AG04449 (cell line): ENCODE measurements around the gene CEMIP.

Experiments
- CTCF ChIA-PET: fragments of 350-600 bp; formaldehyde crosslinking; extraction: SDS; loops from one replicate; lab custom pipeline; 2021; ENCODE audit warnings: antibody characterized with exemption; lab: Yijun Ruan, JAX
- POLR2A ChIA-PET: fragments of 400-600, 350-600 bp; formaldehyde crosslinking; extraction: SDS; loops from one replicate; lab custom pipeline; 2020; ENCODE audit warnings: antibody characterized with exemption, inconsistent platforms; lab: Yijun Ruan, JAX
- DNase-seq: peaks from one replicate; pipeline ENCODE4 v3.0.0-alpha.2; 2010; ENCODE audit warnings: low read depth, low spot score
- H3K4me3 ChIP-seq: 2 replicates; pipeline ENCODE4 v1.5.1; 2011; ENCODE audit warnings: low read depth, mild to moderate bottlenecking, control low read depth, low read length
- TF ChIP-seq, protein P1 (sequence below): IDR thresholded peaks from one replicate; pipeline ENCODE4 v1.5.1; 2011; ENCODE audit warnings: mild to moderate bottlenecking, moderate library complexity, low read length, control low read depth, inconsistent platforms; ENCODE audit not compliant: insufficient read depth; ENCODE audit errors: missing control alignments

Gene CEMIP

DNA sequence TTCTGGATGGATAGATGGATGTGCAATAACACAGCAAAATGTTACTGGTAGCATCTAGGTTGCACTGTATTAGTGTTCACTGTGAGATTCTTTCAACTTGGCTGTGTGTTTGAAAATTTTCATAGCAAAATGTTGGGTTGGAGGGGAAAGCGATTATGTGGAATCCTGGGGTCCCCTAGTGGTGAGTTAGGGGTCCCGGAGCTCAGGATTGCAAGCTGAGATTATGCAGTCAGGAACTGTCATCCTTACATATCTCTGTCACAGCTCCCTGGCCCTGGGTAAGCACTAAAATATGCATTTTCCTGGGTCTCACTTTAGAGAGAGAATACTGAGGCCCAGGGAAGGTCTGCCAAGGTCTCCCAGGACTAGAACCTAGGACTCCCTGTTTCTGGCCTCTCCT lies 77.2 kb downstream of the CEMIP start:
- POLR2A ChIA-PET = no interaction called here
- DNase-seq = no peak
- TF ChIP-seq, protein P1, sequence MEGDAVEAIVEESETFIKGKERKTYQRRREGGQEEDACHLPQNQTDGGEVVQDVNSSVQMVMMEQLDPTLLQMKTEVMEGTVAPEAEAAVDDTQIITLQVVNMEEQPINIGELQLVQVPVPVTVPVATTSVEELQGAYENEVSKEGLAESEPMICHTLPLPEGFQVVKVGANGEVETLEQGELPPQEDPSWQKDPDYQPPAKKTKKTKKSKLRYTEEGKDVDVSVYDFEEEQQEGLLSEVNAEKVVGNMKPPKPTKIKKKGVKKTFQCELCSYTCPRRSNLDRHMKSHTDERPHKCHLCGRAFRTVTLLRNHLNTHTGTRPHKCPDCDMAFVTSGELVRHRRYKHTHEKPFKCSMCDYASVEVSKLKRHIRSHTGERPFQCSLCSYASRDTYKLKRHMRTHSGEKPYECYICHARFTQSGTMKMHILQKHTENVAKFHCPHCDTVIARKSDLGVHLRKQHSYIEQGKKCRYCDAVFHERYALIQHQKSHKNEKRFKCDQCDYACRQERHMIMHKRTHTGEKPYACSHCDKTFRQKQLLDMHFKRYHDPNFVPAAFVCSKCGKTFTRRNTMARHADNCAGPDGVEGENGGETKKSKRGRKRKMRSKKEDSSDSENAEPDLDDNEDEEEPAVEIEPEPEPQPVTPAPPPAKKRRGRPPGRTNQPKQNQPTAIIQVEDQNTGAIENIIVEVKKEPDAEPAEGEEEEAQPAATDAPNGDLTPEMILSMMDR = peak; percentile 13
- no peak overlapping the region for H3K4me3 ChIP-seq
- CTCF ChIA-PET = no interaction called here

DNA sequence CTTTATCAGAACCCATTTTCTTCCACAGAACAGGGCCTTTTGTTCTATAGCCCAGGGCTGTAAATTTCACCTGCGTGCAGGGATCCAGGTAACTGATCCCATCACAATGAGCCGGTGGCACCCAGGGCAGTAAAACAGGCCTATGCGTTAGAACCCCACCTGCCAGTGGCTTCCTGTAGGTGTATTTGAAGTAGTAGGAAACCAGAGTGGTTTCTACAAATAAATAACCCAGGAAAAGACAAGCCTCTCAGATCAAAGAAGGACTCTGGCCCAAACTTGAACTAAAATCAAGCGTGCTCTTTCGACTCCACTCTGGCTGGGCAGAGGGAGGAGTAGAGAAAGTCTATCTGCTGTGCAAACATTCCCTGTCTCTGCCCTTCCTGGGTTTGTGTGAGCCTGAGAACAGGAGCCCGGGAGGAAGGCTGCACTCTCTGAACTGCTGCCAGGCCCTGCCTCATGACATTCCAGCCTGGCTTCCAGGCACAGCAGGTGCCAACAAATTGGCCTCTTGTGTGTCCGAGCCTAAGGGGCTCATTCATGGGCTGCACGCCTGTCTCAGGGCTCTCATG lies 77.7 kb downstream of the CEMIP start:
- TF ChIP-seq, protein P1 = no peak
- no peak for DNase-seq
- no peak overlapping the region for H3K4me3 ChIP-seq
- ChIA-PET CTCF (no interaction called here), POLR2A (no interaction called here)

DNA sequence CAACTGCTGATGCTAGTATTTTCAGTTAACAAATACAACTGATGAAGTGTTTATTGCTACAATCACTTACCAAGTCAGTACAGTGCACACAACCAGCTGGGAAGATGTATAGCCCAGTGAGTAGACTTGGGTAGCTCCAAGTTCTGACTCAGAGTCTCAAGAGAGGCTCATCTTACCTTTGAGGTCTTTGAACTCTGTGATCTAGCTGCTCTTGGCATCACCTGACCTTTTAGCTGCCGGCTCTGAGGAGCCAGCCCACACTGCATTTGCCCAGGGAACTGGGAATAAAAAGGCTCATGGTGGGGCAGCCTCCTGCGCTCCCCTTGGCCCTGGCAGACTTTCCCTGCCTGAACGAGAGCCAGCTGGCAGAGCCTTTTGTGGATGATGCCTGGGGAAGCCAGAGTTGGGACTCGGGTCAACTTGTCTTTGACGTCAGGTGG lies 82.6 kb downstream of the CEMIP start:
- H3K4me3 ChIP-seq = no peak overlapping the region
- TF ChIP-seq, protein P1 = no peak
- ChIA-PET CTCF (interaction anchor here (0.8 kb wide), 1 partner anchor 9 kb away, joined by 3 read pairs; no protein-coding TSS in a partner anchor), POLR2A (no interaction called here)
- DNase-seq = no peak

DNA sequence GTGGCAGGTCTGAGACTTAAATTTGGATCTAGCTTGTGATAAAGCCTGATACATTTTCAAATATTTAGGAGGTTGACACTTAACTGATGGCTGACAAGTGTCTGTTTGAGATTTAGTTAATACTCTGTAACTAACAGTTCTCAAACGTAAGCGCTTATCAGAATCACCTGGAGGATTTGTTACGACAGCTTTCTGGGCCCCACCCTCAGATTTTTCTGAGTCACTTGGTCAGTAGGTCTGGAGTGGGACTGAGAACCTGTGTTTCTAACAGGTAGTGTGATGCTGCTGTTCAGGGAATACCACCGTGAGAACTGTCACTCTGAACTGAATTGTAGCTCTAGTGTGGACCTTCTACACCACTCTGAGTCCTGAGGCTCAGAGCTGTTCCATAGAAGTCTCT lies 85.5 kb downstream of the CEMIP start:
- TF ChIP-seq, protein P1 = no peak
- no peak for DNase-seq
- CTCF ChIA-PET = interaction anchor here (0.8 kb wide), 1 partner anchor 10 kb away, joined by 3 read pairs; no protein-coding TSS in a partner anchor
- H3K4me3 ChIP-seq = no peak overlapping the region
- POLR2A ChIA-PET = no interaction called here

DNA sequence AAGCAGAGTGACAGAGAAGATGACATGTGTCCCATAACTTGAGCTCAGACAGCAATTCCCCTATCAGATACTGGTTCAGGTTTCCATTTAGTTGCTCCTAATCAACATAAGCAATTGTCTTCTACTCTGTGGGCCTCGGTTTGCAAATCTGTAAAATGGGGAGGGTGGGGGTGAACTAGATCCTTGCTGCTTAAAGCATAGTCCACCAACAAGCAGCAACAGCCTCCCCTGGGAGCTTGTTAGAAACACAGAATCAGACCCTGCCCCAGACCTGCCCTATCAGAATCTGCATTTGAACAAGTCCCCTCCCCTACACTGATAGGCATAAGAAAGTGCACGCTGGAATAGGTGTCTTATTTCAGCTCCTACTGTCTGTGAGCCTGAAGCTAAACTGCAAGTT lies 87.8 kb downstream of the CEMIP start:
- CTCF ChIA-PET = interaction anchor here (0.7 kb wide), 1 partner anchor 11 kb away, joined by 4 read pairs; no protein-coding TSS in a partner anchor
- POLR2A ChIA-PET = no interaction called here
- no peak for DNase-seq
- no peak overlapping the region for H3K4me3 ChIP-seq
- TF ChIP-seq, protein P1 = no peak

DNA sequence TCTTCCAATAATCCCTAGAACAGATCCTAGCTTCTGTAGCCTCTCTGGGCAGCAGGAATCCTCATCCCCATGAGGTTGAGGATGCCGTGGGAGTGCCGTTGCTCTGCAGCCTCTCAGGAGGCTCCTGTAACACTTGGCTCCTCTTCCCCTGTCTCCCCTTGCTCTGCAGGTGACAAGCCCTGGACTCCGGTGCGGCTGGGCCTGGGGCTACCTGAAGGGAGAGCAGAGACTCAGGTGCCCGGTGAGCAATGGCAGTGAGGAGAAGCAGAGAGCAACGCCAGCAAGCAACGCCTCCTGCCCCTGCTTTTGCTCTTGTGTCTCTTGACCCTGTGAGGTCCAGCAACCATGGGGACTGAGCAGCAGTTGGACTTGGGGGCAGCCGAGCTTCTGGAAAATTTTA lies 91.2 kb downstream of the CEMIP start:
- POLR2A ChIA-PET = no interaction called here
- DNase-seq = no peak
- TF ChIP-seq, protein P1 = no peak
- H3K4me3 ChIP-seq = no peak overlapping the region
- CTCF ChIA-PET = interaction anchor here (1.2 kb wide), 1 partner anchor 8 kb away, joined by 3 read pairs; no protein-coding TSS in a partner anchor
